ENCODE data around the gene GRIK5.
"Not testable (repeated sequence)": the region's sequence is repeated elsewhere in the genome, so short reads cannot be mapped to it uniquely, and the experiment has no call there.

The GRIK5 gene

GRCh38 chr19:42057846-42058245, 12.2 kb downstream of the GRIK5 start:
- Histone ChIP-seq H3K9me3 (ENCODE audit: control insufficient read depth, low read length) (no peaks in the 10 kb centered on the region), H3K4me3 (ENCODE audit: low read length) (no peak overlapping the region), H3K4me1 (ENCODE audit: control insufficient read depth, insufficient read depth, low read length) (no peaks in the 10 kb centered on the region), H3K27me3 (replicated peaks; ENCODE audit: control insufficient read depth, insufficient read depth, low read length) (peaks cover 54% of the 10 kb centered on the region), H3K36me3 (ENCODE audit: control insufficient read depth, insufficient read depth, low read length, severe bottlenecking) (no peaks in the 10 kb centered on the region), H3K9ac (ENCODE audit: low read length) (no peak overlapping the region)
- DNase-seq (ENCODE audit: low read depth), result no peak

- Histone ChIP-seq H3K9ac (ENCODE audit: low read length) (no peak overlapping the region), H3K4me3 (ENCODE audit: low read length) (no peak overlapping the region), H3K27me3 (replicated peaks; ENCODE audit: control insufficient read depth, insufficient read depth, low read length) (peaks cover 42% of the 10 kb centered on the region), H3K36me3 (ENCODE audit: control insufficient read depth, insufficient read depth, low read length, severe bottlenecking) (no peaks in the 10 kb centered on the region), H3K9me3 (ENCODE audit: control insufficient read depth, low read length) (no peaks in the 10 kb centered on the region), H3K4me1 (ENCODE audit: control insufficient read depth, insufficient read depth, low read length) (no peaks in the 10 kb centered on the region)
- no peak for DNase-seq (ENCODE audit: low read depth)
Observed at GRCh38 chr19:42054205-42054604, 15.8 kb downstream of the GRIK5 start.

GRCh38 chr19:42053037-42053935, 16.7 kb downstream of the GRIK5 start:
- H3K9ac ChIP-seq (ENCODE audit: low read length), result no peak overlapping the region
- DNase-seq (ENCODE audit: low read depth), result no peak
- H3K9me3 ChIP-seq (ENCODE audit: control insufficient read depth, low read length), result no peaks in the 10 kb centered on the region
- H3K4me3 ChIP-seq (ENCODE audit: low read length), result no peak overlapping the region
- H3K36me3 ChIP-seq (ENCODE audit: control insufficient read depth, insufficient read depth, low read length, severe bottlenecking), result no peaks in the 10 kb centered on the region
- no peaks in the 10 kb centered on the region for H3K4me1 ChIP-seq (ENCODE audit: control insufficient read depth, insufficient read depth, low read length)
- H3K27me3 ChIP-seq (replicated peaks; ENCODE audit: control insufficient read depth, insufficient read depth, low read length), result peaks cover 37% of the 10 kb centered on the region

GRCh38 chr19:42052241-42052863, 17.7 kb downstream of the GRIK5 start:
- DNase-seq (ENCODE audit: low read depth), result no peak
- Histone ChIP-seq H3K27me3 (replicated peaks; ENCODE audit: control insufficient read depth, insufficient read depth, low read length) (peaks cover 34% of the 10 kb centered on the region), H3K9me3 (ENCODE audit: control insufficient read depth, low read length) (no peaks in the 10 kb centered on the region), H3K4me3 (ENCODE audit: low read length) (no peak overlapping the region), H3K9ac (ENCODE audit: low read length) (no peak overlapping the region), H3K36me3 (ENCODE audit: control insufficient read depth, insufficient read depth, low read length, severe bottlenecking) (no peaks in the 10 kb centered on the region), H3K4me1 (ENCODE audit: control insufficient read depth, insufficient read depth, low read length) (no peaks in the 10 kb centered on the region)

GRCh38 chr19:42051166-42052115, 18.6 kb downstream of the GRIK5 start:
- no peak overlapping the region for H3K4me3 ChIP-seq (ENCODE audit: low read length)
- H3K9me3 ChIP-seq (ENCODE audit: control insufficient read depth, low read length), result no peaks in the 10 kb centered on the region
- DNase-seq (ENCODE audit: low read depth), result no peak
- no peaks in the 10 kb centered on the region for H3K36me3 ChIP-seq (ENCODE audit: control insufficient read depth, insufficient read depth, low read length, severe bottlenecking)
- H3K27me3 ChIP-seq (replicated peaks; ENCODE audit: control insufficient read depth, insufficient read depth, low read length), result peaks cover 30% of the 10 kb centered on the region
- H3K9ac ChIP-seq (ENCODE audit: low read length), result no peak overlapping the region
- H3K4me1 ChIP-seq (ENCODE audit: control insufficient read depth, insufficient read depth, low read length), result no peaks in the 10 kb centered on the region

- Histone ChIP-seq H3K9ac (ENCODE audit: low read length) (no peak overlapping the region), H3K27me3 (replicated peaks; ENCODE audit: control insufficient read depth, insufficient read depth, low read length) (peaks cover 39% of the 10 kb centered on the region), H3K4me3 (ENCODE audit: low read length) (peak overlapping the region; percentile 45), H3K36me3 (ENCODE audit: control insufficient read depth, insufficient read depth, low read length, severe bottlenecking) (no peaks in the 10 kb centered on the region), H3K9me3 (ENCODE audit: control insufficient read depth, low read length) (no peaks in the 10 kb centered on the region), H3K4me1 (ENCODE audit: control insufficient read depth, insufficient read depth, low read length) (no peaks in the 10 kb centered on the region)
- DNase-seq (ENCODE audit: low read depth), result no peak
Observed at GRCh38 chr19:42048992-42049391, 21.0 kb downstream of the GRIK5 start.

GRCh38 chr19:42045575-42045974, 24.4 kb downstream of the GRIK5 start:
- Histone ChIP-seq H3K9me3 (ENCODE audit: control insufficient read depth, low read length) (no peaks in the 10 kb centered on the region), H3K36me3 (ENCODE audit: control insufficient read depth, insufficient read depth, low read length, severe bottlenecking) (no peaks in the 10 kb centered on the region), H3K27me3 (replicated peaks; ENCODE audit: control insufficient read depth, insufficient read depth, low read length) (peaks cover 46% of the 10 kb centered on the region), H3K4me3 (ENCODE audit: low read length) (no peak overlapping the region), H3K4me1 (ENCODE audit: control insufficient read depth, insufficient read depth, low read length) (no peaks in the 10 kb centered on the region), H3K9ac (ENCODE audit: low read length) (no peak overlapping the region)
- DNase-seq (ENCODE audit: low read depth), result no peak

- H3K27me3 ChIP-seq (replicated peaks; ENCODE audit: control insufficient read depth, insufficient read depth, low read length), result peaks cover 46% of the 10 kb centered on the region
- no peak overlapping the region for H3K9ac ChIP-seq (ENCODE audit: low read length)
- no peak overlapping the region for H3K4me3 ChIP-seq (ENCODE audit: low read length)
- no peak for DNase-seq (ENCODE audit: low read depth)
- H3K4me1 ChIP-seq (ENCODE audit: control insufficient read depth, insufficient read depth, low read length), result no peaks in the 10 kb centered on the region
- H3K9me3 ChIP-seq (ENCODE audit: control insufficient read depth, low read length), result no peaks in the 10 kb centered on the region
- no peaks in the 10 kb centered on the region for H3K36me3 ChIP-seq (ENCODE audit: control insufficient read depth, insufficient read depth, low read length, severe bottlenecking)
Observed at GRCh38 chr19:42042455-42043170, 27.4 kb downstream of the GRIK5 start.

GRCh38 chr19:42040491-42040890, 29.5 kb downstream of the GRIK5 start:
- DNase-seq (ENCODE audit: low read depth); H3K36me3 ChIP-seq (ENCODE audit: control insufficient read depth, insufficient read depth, low read length, severe bottlenecking); H3K4me1 ChIP-seq (ENCODE audit: control insufficient read depth, insufficient read depth, low read length); H3K4me3 ChIP-seq (ENCODE audit: low read length); H3K9ac ChIP-seq (ENCODE audit: low read length); H3K9me3 ChIP-seq (ENCODE audit: control insufficient read depth, low read length): not testable (repeated sequence)
- H3K27me3 ChIP-seq (replicated peaks; ENCODE audit: control insufficient read depth, insufficient read depth, low read length), result peaks cover 36% of the 10 kb centered on the region

GRCh38 chr19:42040031-42040430, 30.0 kb downstream of the GRIK5 start:
- no peak for DNase-seq (ENCODE audit: low read depth)
- Histone ChIP-seq H3K27me3 (replicated peaks; ENCODE audit: control insufficient read depth, insufficient read depth, low read length) (peaks cover 31% of the 10 kb centered on the region), H3K36me3 (ENCODE audit: control insufficient read depth, insufficient read depth, low read length, severe bottlenecking) (no peaks in the 10 kb centered on the region), H3K4me3 (ENCODE audit: low read length) (no peak overlapping the region), H3K4me1 (ENCODE audit: control insufficient read depth, insufficient read depth, low read length) (no peaks in the 10 kb centered on the region), H3K9me3 (ENCODE audit: control insufficient read depth, low read length) (no peaks in the 10 kb centered on the region), H3K9ac (ENCODE audit: low read length) (no peak overlapping the region)

Data from adipocyte (in vitro differentiated cells).